Stomach (tissue), 9 donors: Measurements from ENCODE around the gene ZC3H7B. TPM values are rescaled to one million over a fixed set of nuclear protein-coding genes. Genes with fewer than 3 reads are reported as not detected.

Experiments used
- DNase-seq, 2 donors: peaks; one replicate each; pipeline versions ENCODE4 v3.0.0 to v3.0.0-alpha.2; 2013 to 2019
- H3K27ac ChIP-seq, 5 donors: fragments of 200-600 bp in 4 of 5; sonication (generic) in 4 of 5; one replicate each; pipeline ENCODE4 v1.5.1; 2013 to 2019; ENCODE audit warnings: mild to moderate bottlenecking in 1 of 5, moderate library complexity in 1 of 5
- H3K27me3 ChIP-seq, 3 donors: fragments of 200-600 bp; sonication (generic); one replicate each; pipeline ENCODE4 v1.5.1; 2017 to 2019; ENCODE audit warnings: mixed run types in 1 of 3
- H3K36me3 ChIP-seq, 4 donors: fragments of 200-600 bp; sonication (generic); 1 replicate in 3 of 4; 2 replicates in 1 of 4; pipeline ENCODE4 v1.5.1; 2016 to 2019
- H3K4me1 ChIP-seq, 4 donors: fragments of 200-600 bp; sonication (generic); one replicate each; pipeline ENCODE4 v1.5.1; 2016 to 2019
- H3K4me3 ChIP-seq, 4 donors: fragments of 200-600 bp; sonication (generic) in 3 of 4; one replicate each; pipeline ENCODE4 v1.5.1; 2016 to 2019; ENCODE audit warnings: mild to moderate bottlenecking in 1 of 4
- H3K9me3 ChIP-seq, 4 donors: fragments of 200-600 bp; sonication (generic); one replicate each; pipeline ENCODE4 v1.5.1; 2016 to 2019
- CTCF ChIP-seq, 7 experiments: fragments of 450-650 bp in 4 of 7; fragments of 200-600 bp in 3 of 7; sonication (generic) in 3 of 7; IDR thresholded peaks; one replicate each; pipeline ENCODE4 v1.5.1; 2016 to 2019; ENCODE audit warnings: antibody characterized with exemption in 7 of 7, control low read depth in 2 of 7, mild to moderate bottlenecking in 1 of 7
- EP300 ChIP-seq: sonication (generic); formaldehyde crosslinking; IDR thresholded peaks from one replicate; pipeline ENCODE4 v1.6.1; 2017; ENCODE audit warnings: antibody characterized with exemption
- POLR2A ChIP-seq, 4 donors: fragments of 450-650 bp; IDR thresholded peaks; one replicate each; pipeline ENCODE4 v1.6.1; 2016; ENCODE audit warnings: antibody characterized with exemption in 4 of 4, control low read depth in 2 of 4, mild to moderate bottlenecking in 1 of 4, moderate library complexity in 1 of 4
- POLR2AphosphoS5 ChIP-seq, 3 donors: sonication (generic); formaldehyde crosslinking; IDR thresholded peaks; one replicate each; pipeline ENCODE4 v1.6.1; 2016; ENCODE audit warnings: antibody characterized with exemption in 3 of 3
- WGBS, 5 donors: extraction: QIAGEN DNeasy Blood & Tissue Kit in 3 of 5; methylation state at CpG; one replicate each; pipeline versions ENCODE4 v1.1.5 to v1.1.7; 2013 to 2018; 5-methylcytosine and 5-hydroxymethylcytosine counted together
- intact Hi-C: fragments of 100-400 bp; cut with DNase I; formaldehyde crosslinking; loops from one replicate; pipeline ENCODE4 v1.15.1; 2023; ENCODE audit warnings: low total_unique reads
- polyA plus RNA-seq, 3 donors: library from polyadenylated mRNA; stranded (reverse); fragments of 200-250 nt; gene quantifications; one replicate each; pipeline ENCODE4 v1.2.3, GENCODE V29; 2013
- total RNA-seq, 5 donors: library from RNA; depleted of rRNA; stranded (reverse); fragments of >200 nt; gene quantifications; one replicate each; pipeline versions ENCODE4 v1.1.0 to v1.2.3, GENCODE V29; 2014 to 2016
- donor health status: healthy with polysubstance abuse.
- donor health status: Bipolar disorder and iron deficiency.
- donor health status: healthy.

The ZC3H7B gene
- total and polyA plus RNA-seq, 8 donors: 4.7 to 40.1 (median 26.2) TPM

GRCh38 chr22:41267958-41268357, 33.4 kb upstream of the ZC3H7B start:
- no peak for DNase-seq
- Histone ChIP-seq H3K27ac (no peak overlapping the region), H3K4me3 (no peak overlapping the region), H3K36me3 (peaks cover 82 to 98% (median 97%) of the 10 kb centered on the region in 4 donors), H3K4me1 (no peaks in the 10 kb centered on the region), H3K9me3 (no peaks in the 10 kb centered on the region), H3K27me3 (no peaks in the 10 kb centered on the region)
- 91 to 98% (median 97%) methylated on average over 16 of the region's 16 CpGs for WGBS, 5 donors
- TF ChIP-seq POLR2AphosphoS5 (IDR thresholded peaks at IDR 0.05) (no peak), CTCF (IDR thresholded peaks at IDR 0.05) (no peak), POLR2A (IDR thresholded peaks at IDR 0.05) (no peak), EP300 (no peak)
- intact Hi-C loops: no loop called here

GRCh38 chr22:41271787-41272186, 29.5 kb upstream of the ZC3H7B start:
- no peaks in the 10 kb centered on the region for H3K27me3 ChIP-seq
- DNase-seq: no peak
- intact Hi-C loops: no loop called here
- H3K9me3 ChIP-seq: no peaks in the 10 kb centered on the region
- TF ChIP-seq CTCF (IDR thresholded peaks at IDR 0.05) (no peak), POLR2AphosphoS5 (IDR thresholded peaks at IDR 0.05) (no peak), EP300 (no peak), POLR2A (IDR thresholded peaks at IDR 0.05) (no peak)
- H3K27ac ChIP-seq: no peak overlapping the region
- H3K4me1 ChIP-seq: no peaks in the 10 kb centered on the region
- 83 to 95% (median 89%) methylated on average over 4 to 9 of the region's 9 CpGs for WGBS, 5 donors
- H3K4me3 ChIP-seq: no peak overlapping the region
- peaks cover 87 to 100% (median 100%) of the 10 kb centered on the region in 4 donors for H3K36me3 ChIP-seq

- H3K36me3 ChIP-seq: peaks cover 82 to 100% (median 97%) of the 10 kb centered on the region in 4 donors
Observed at GRCh38 chr22:41273128-41273527, 28.2 kb upstream of the ZC3H7B start.

GRCh38 chr22:41274856-41275255, 26.5 kb upstream of the ZC3H7B start:
- no peak for TF ChIP-seq POLR2AphosphoS5 (IDR thresholded peaks at IDR 0.05)
- TF ChIP-seq CTCF (IDR thresholded peaks at IDR 0.05): no peak
- no peak for TF ChIP-seq POLR2A (IDR thresholded peaks at IDR 0.05)
- TF ChIP-seq EP300: no peak
- no peaks in the 10 kb centered on the region for H3K4me1 ChIP-seq
- intact Hi-C loops: no loop called here
- H3K27ac ChIP-seq: no peak overlapping the region
- H3K27me3 ChIP-seq: no peaks in the 10 kb centered on the region
- DNase-seq: no peak
- no peak overlapping the region for H3K4me3 ChIP-seq
- no peaks in the 10 kb centered on the region for H3K9me3 ChIP-seq
- 82 to 90% (median 88%) methylated on average over 4 of the region's 4 CpGs for WGBS, 5 donors
- H3K36me3 ChIP-seq: peaks cover 82 to 100% (median 97%) of the 10 kb centered on the region in 4 donors

More at GRCh38 chr22:41273128-41273527, 28.2 kb upstream of the ZC3H7B start:
- no peak for TF ChIP-seq POLR2AphosphoS5 (IDR thresholded peaks at IDR 0.05)
- no peak for TF ChIP-seq POLR2A (IDR thresholded peaks at IDR 0.05)
- no peak for TF ChIP-seq EP300
- TF ChIP-seq CTCF (IDR thresholded peaks at IDR 0.05): no peak
- DNase-seq: no peak
- no peaks in the 10 kb centered on the region for H3K9me3 ChIP-seq
- 93 to 98% (median 97%) methylated on average over 6 to 7 of the region's 7 CpGs for WGBS, 5 donors
- no peaks in the 10 kb centered on the region for H3K27me3 ChIP-seq
- H3K4me1 ChIP-seq: no peaks in the 10 kb centered on the region
- intact Hi-C loops: no loop called here
- no peak overlapping the region for H3K27ac ChIP-seq
- no peak overlapping the region for H3K4me3 ChIP-seq
